HG03060 (cell line): ENCODE data around the gene TSPAN32.
"Not testable (repeated sequence)": the region's sequence is repeated elsewhere in the genome, so short reads cannot be mapped to it uniquely, and the experiment has no call there.

ENCODE experiments used
- ATAC-seq: cut with Tn5 transposase; IDR thresholded peaks from one replicate; pipeline ENCODE4 v1.9.1; 2021; ENCODE audit warnings: low read depth, moderate number of reproducible peaks; ENCODE audit not compliant: unreplicated experiment

Gene TSPAN32

GRCh38 chr11:2280208-2280607, 21.6 kb upstream of the TSPAN32 start:
- ATAC-seq: no peak

GRCh38 chr11:2286350-2286749, 15.5 kb upstream of the TSPAN32 start:
- ATAC-seq: not testable (repeated sequence)

- no peak for ATAC-seq
Measured at GRCh38 chr11:2287091-2287490, 14.7 kb upstream of the TSPAN32 start.

GRCh38 chr11:2289350-2289749, 12.5 kb upstream of the TSPAN32 start:
- no peak for ATAC-seq

- no peak for ATAC-seq
Measured at GRCh38 chr11:2289859-2290258, 12.0 kb upstream of the TSPAN32 start.

- ATAC-seq: no peak
Measured at GRCh38 chr11:2290351-2290841, 11.4 kb upstream of the TSPAN32 start.

GRCh38 chr11:2293531-2293971, 8.3 kb upstream of the TSPAN32 start:
- ATAC-seq: no peak

- no peak for ATAC-seq
Measured at GRCh38 chr11:2293984-2294925, 7.6 kb upstream of the TSPAN32 start.

- ATAC-seq: no peak
Measured at GRCh38 chr11:2294926-2295290, 6.9 kb upstream of the TSPAN32 start.

GRCh38 chr11:2295971-2296912, 5.6 kb upstream of the TSPAN32 start:
- no peak for ATAC-seq

GRCh38 chr11:2296913-2297622, 4.7 kb upstream of the TSPAN32 start:
- ATAC-seq: no peak

GRCh38 chr11:2297623-2298030, 4.2 kb upstream of the TSPAN32 start:
- no peak for ATAC-seq

GRCh38 chr11:2298131-2298794, 3.5 kb upstream of the TSPAN32 start:
- no peak for ATAC-seq

GRCh38 chr11:2298795-2299761, 2.7 kb upstream of the TSPAN32 start:
- ATAC-seq: no peak

GRCh38 chr11:2299773-2300172, 2.0 kb upstream of the TSPAN32 start:
- ATAC-seq: no peak

GRCh38 chr11:2300290-2300935, 1.4 kb upstream of the TSPAN32 start:
- ATAC-seq: no peak

GRCh38 chr11:2300936-2301630, 730 bp upstream of the TSPAN32 start:
- no peak for ATAC-seq
